Islet of Langerhans (tissue), 1 donor: ENCODE data around the gene NSF.
"Not testable (repeated sequence)": the region's sequence is repeated elsewhere in the genome, so short reads cannot be mapped to it uniquely, and the experiment has no call there.

Experiments used
- FAIRE-seq: peaks from one replicate; lab custom pipeline; 2011; peaks lifted over from hg19 to GRCh38; lab: Jason Lieb, UNC

The NSF gene

GRCh38 chr17:46590157-46591146, at the start of gene NSF:
NSF (plus strand) TSS chr17:46590669; CDS start chr17:46590776, 107 bp downstream.
- FAIRE-seq, result not testable (repeated sequence)

GRCh38 chr17:46548607-46549006, 41.9 kb upstream of the NSF start:
- FAIRE-seq, result not testable (repeated sequence)

GRCh38 chr17:46559155-46559554, 31.3 kb upstream of the NSF start:
- FAIRE-seq, result not testable (repeated sequence)

GRCh38 chr17:46560048-46560447, 30.4 kb upstream of the NSF start:
- not testable (repeated sequence) for FAIRE-seq

- FAIRE-seq, result not testable (repeated sequence)
Measured at GRCh38 chr17:46566284-46566683, 24.2 kb upstream of the NSF start.

- not testable (repeated sequence) for FAIRE-seq
Measured at GRCh38 chr17:46566980-46567379, 23.5 kb upstream of the NSF start.

DNA sequence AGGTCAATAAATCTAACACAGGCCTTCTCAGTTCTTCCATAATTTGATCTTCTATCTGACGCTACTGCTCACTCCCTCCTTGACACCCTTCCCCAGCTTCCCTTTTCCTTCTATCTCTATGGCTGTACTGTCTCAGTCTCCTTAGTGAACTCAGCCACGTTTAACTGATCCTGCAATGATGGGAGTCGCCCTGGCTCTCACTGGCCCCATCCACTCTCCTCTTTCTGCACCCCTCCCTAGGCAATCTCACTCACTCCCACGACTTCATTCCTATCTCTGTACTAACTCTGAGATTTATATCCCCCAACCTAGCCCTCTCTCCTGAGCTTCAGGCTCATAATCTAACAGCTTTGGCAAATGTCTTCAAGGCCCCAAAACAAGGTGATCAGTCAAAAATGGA, 18.7 kb upstream of the NSF start:
- not testable (repeated sequence) for FAIRE-seq

DNA sequence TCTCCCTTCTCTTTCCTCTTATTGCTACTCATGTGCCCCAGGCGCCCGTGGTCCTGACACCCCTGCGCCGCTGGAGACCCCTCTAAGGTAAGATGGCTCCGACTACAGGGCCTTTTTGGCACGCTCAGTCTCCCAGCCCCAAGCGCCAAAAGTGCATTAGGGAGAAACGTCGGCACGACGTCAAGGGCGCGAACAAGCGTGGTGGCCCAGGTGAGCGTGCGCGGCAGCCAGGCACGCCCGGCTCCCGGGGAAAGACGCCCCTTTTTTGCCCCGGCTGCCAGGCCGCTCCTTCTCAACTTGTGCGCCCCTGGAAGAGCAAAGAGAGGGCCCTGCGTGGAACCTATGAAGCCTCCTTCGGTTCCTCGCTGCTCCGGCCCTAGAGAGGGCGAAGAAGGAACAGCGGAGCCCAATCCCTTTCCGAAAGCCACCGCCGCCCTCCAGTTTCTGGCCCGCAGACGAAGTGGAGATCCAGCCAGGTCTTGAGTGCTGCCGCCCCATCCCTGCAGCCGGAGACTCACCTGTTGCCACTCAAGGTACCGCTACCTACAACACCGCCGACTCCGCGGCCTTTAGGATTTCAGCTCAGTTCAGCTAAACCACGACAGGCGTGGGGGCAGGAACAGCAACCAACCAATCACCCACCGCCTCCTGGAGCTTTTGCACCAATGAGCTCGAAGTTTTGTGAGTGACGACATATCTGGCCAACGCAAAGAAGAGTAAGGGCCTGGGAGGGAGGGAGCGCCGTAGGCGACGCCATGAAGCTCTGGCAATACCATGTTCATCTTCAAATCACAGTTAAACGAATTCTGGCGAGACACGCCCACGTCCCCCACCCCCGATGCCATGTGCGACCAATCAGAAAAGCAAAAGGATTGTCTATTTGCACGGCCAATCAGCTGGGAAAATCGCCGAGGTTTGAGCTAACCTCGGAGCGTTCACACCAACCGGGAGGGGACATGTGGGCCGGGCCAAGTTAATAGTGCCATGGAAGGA, 11.1 kb upstream of the NSF start, which contains the start of gene ARL17A:
Gene ARL17A (minus strand): TSS at position 609 of the 993 bp plus-strand sequence. CDS start 3,369 bp downstream, outside the sequence.
- peak; percentile 65 for FAIRE-seq

DNA sequence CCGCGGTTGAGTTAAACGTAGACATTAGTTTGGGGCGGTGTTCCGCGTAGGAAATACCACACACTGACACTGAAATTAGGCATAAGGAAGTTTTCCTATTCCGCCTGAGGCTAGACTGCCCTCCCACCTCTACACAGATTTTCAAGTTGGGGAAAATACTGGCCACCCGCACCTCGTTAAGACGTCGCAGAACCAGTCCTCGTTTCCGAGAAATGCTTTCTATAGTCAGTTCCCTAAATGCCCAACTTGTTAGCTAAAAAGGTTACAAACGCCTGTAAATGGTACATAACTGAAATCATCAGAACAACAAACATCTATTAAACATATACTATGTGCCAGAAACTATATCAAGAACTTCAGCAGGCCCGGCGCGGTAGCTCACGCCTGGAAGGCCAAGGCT, 10.4 kb upstream of the NSF start:
- FAIRE-seq, result not testable (repeated sequence)

GRCh38 chr17:46585444-46585843, 5.0 kb upstream of the NSF start:
- FAIRE-seq, result not testable (repeated sequence)

DNA sequence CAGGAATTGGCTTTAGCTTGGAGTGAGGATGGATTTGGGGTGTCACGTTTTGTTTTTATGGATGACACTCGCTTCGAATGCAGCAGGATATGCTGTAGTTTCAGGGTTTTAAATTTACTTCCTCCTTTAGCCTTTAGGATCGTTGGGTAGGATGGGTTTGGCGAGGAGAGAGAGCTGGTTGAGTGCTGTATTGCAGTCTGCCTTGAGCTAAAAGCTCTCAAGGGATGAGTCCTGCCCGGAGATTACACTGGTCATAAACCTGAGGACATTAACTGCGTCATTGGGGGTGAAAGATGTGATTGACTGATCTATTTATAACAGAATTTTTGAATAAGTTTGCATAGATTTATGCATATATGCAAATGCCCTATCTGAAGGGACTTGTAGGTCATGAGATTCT, 863 bp downstream of the NSF start:
- not testable (repeated sequence) for FAIRE-seq

DNA sequence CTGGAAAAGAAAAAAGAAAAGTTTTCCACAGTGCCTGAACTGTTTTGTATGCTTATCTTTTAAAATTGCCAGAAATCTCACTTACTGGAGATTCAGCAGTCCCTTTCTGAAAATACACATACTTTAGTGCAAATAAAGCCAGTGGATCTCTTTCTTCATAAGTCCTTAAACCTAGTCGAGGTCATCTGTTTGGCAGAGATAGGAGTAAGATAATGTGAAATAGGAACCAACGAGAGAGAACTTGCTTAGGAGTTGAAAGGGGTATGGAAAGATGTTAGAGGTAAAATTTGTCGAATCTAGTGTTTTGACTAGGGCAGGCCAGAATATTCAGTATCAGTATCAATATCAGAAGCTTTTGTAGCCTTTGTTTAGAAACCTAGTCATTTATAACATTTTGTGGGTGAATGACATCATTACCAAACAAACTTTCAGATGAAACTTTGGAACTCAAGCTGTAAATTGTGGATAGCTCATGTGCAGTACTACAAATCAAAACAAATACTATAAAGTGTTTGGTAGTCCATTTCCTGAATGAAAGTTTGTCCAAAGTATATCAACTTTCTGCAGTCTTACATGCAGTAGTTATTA, 8.0 kb downstream of the NSF start:
- FAIRE-seq, result peak; percentile 47

- FAIRE-seq, result not testable (repeated sequence)
Measured at GRCh38 chr17:46600767-46601166, 10.3 kb downstream of the NSF start.

GRCh38 chr17:46603125-46603524, 12.7 kb downstream of the NSF start:
- not testable (repeated sequence) for FAIRE-seq

GRCh38 chr17:46611304-46611703, 20.8 kb downstream of the NSF start:
- FAIRE-seq, result not testable (repeated sequence)

- FAIRE-seq, result not testable (repeated sequence)
Measured at GRCh38 chr17:46613876-46614275, 23.4 kb downstream of the NSF start.

GRCh38 chr17:46617121-46617520, 26.7 kb downstream of the NSF start:
- FAIRE-seq, result not testable (repeated sequence)

- not testable (repeated sequence) for FAIRE-seq
Measured at GRCh38 chr17:46618975-46619374, 28.5 kb downstream of the NSF start.

GRCh38 chr17:46623790-46624189, 33.3 kb downstream of the NSF start:
- not testable (repeated sequence) for FAIRE-seq

DNA sequence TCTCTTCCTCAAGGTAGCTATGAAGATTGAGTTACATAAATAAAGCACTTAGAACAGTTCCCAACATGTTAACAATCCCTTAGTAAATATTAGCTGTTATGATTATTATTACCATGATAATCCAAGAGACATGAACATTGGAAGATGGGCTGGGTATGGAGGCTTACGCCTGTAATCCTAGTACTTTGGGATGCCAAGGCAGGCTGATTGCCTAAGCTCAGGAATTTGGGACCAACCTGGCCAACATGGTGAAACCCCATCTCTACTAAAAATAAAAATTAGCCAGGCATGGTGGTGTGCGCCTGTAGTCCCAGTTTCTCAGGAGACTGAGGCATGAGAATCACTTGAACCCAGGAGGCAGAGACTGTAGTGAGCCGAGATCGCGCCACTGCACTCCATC, 34.3 kb downstream of the NSF start:
- not testable (repeated sequence) for FAIRE-seq

GRCh38 chr17:46627452-46627851, 37.0 kb downstream of the NSF start:
- FAIRE-seq, result not testable (repeated sequence)
